Epidermal melanocyte (primary cell): Measurements from ENCODE around the gene CYBRD1.

Experiments
- DNase-seq: peaks from one replicate; pipeline ENCODE4 v3.0.0; 2011; ENCODE audit warnings: low spot score; ENCODE audit not compliant: insufficient read length

CYBRD1 gene

GRCh38 chr2:171553236-171553635 is 31.0 kb downstream of the CYBRD1 start:
- DNase-seq = no peak

GRCh38 chr2:171553858-171554257 is 31.6 kb downstream of the CYBRD1 start:
- DNase-seq = no peak

GRCh38 chr2:171554991-171555615 is 32.8 kb downstream of the CYBRD1 start:
- DNase-seq = no peak

GRCh38 chr2:171557363-171557762 is 35.1 kb downstream of the CYBRD1 start:
- no peak for DNase-seq

GRCh38 chr2:171563301-171563700 is 41.0 kb downstream of the CYBRD1 start:
- no peak for DNase-seq

GRCh38 chr2:171564463-171564862 is 42.2 kb downstream of the CYBRD1 start:
- DNase-seq = no peak

GRCh38 chr2:171566057-171566456 is 43.8 kb downstream of the CYBRD1 start:
- DNase-seq = no peak

- no peak for DNase-seq
Observed at GRCh38 chr2:171566753-171567152, 44.5 kb downstream of the CYBRD1 start.

GRCh38 chr2:171568089-171568488 is 45.8 kb downstream of the CYBRD1 start:
- DNase-seq = no peak

GRCh38 chr2:171571721-171572120 is 49.4 kb downstream of the CYBRD1 start:
- DNase-seq = no peak

GRCh38 chr2:171574149-171574795 is 52.0 kb downstream of the CYBRD1 start:
- peak; percentile 92 for DNase-seq

- DNase-seq = no peak
Observed at GRCh38 chr2:171575606-171576005, 53.3 kb downstream of the CYBRD1 start.

- DNase-seq = no peak
Observed at GRCh38 chr2:171578127-171578803, 56.0 kb downstream of the CYBRD1 start.

GRCh38 chr2:171579481-171579880 is 57.2 kb downstream of the CYBRD1 start:
- no peak for DNase-seq

GRCh38 chr2:171583566-171583965 is 61.3 kb downstream of the CYBRD1 start:
- DNase-seq = no peak

GRCh38 chr2:171584001-171584400 is 61.7 kb downstream of the CYBRD1 start:
- no peak for DNase-seq

GRCh38 chr2:171587132-171587531 is 64.9 kb downstream of the CYBRD1 start:
- DNase-seq = no peak

- DNase-seq = no peak
Observed at GRCh38 chr2:171587567-171587966, 65.3 kb downstream of the CYBRD1 start.

GRCh38 chr2:171590116-171590515 is 67.8 kb downstream of the CYBRD1 start:
- DNase-seq = no peak

GRCh38 chr2:171592036-171592555 is 69.8 kb downstream of the CYBRD1 start:
- DNase-seq = no peak

- no peak for DNase-seq
Observed at GRCh38 chr2:171595456-171595855, 73.2 kb downstream of the CYBRD1 start.

- no peak for DNase-seq
Observed at GRCh38 chr2:171595896-171596295, 73.6 kb downstream of the CYBRD1 start.
